ENCODE results near the gene ITGA8.
A peak's percentile ranks its signal among the peaks of the same experiment; 100 is the strongest.
"Not testable (repeated sequence)": the region's sequence is repeated elsewhere in the genome, so short reads cannot be mapped to it uniquely, and the experiment has no call there.

Gene ITGA8

GRCh38 chr10:15620836-15621515 is 98.7 kb downstream of the ITGA8 start:
- DNase-seq (ENCODE audit: low read depth in 2 of 2, low spot score in 1 of 2) = no peak

- no peak for DNase-seq (ENCODE audit: low read depth in 2 of 2, low spot score in 1 of 2)
Measured at GRCh38 chr10:15620337-15620736, 99.4 kb downstream of the ITGA8 start.

- no peak for DNase-seq (ENCODE audit: low read depth in 2 of 2, low spot score in 1 of 2)
Measured at GRCh38 chr10:15609246-15609645, 110.5 kb downstream of the ITGA8 start.

- no peak for DNase-seq (ENCODE audit: low read depth in 2 of 2, low spot score in 1 of 2)
Measured at GRCh38 chr10:15606377-15606776, 113.3 kb downstream of the ITGA8 start.

GRCh38 chr10:15605740-15606369 is 113.9 kb downstream of the ITGA8 start:
- no peak for DNase-seq (ENCODE audit: low read depth in 2 of 2, low spot score in 1 of 2)

GRCh38 chr10:15603446-15604011 is 116.2 kb downstream of the ITGA8 start:
- no peak for DNase-seq (ENCODE audit: low read depth in 2 of 2, low spot score in 1 of 2)

- no peak for DNase-seq (ENCODE audit: low read depth in 2 of 2, low spot score in 1 of 2)
Measured at GRCh38 chr10:15601819-15602218, 117.9 kb downstream of the ITGA8 start.

- no peak for DNase-seq (ENCODE audit: low read depth in 2 of 2, low spot score in 1 of 2)
Measured at GRCh38 chr10:15595260-15595659, 124.5 kb downstream of the ITGA8 start.

GRCh38 chr10:15591937-15592336 is 127.8 kb downstream of the ITGA8 start:
- no peak for DNase-seq (ENCODE audit: low read depth in 2 of 2, low spot score in 1 of 2)

GRCh38 chr10:15591431-15591830 is 128.3 kb downstream of the ITGA8 start:
- no peak for DNase-seq (ENCODE audit: low read depth in 2 of 2, low spot score in 1 of 2)

- no peak for DNase-seq (ENCODE audit: low read depth in 2 of 2, low spot score in 1 of 2)
Measured at GRCh38 chr10:15588635-15589508, 130.8 kb downstream of the ITGA8 start.

GRCh38 chr10:15588151-15588550 is 131.6 kb downstream of the ITGA8 start:
- DNase-seq (ENCODE audit: low read depth in 2 of 2, low spot score in 1 of 2) = no peak

GRCh38 chr10:15587271-15587670 is 132.5 kb downstream of the ITGA8 start:
- no peak for DNase-seq (ENCODE audit: low read depth in 2 of 2, low spot score in 1 of 2)

- DNase-seq (ENCODE audit: low read depth in 2 of 2, low spot score in 1 of 2) = peak in 1 of 2 donors; percentile 2
Measured at GRCh38 chr10:15585303-15585715, 134.4 kb downstream of the ITGA8 start.

GRCh38 chr10:15582972-15583371 is 136.8 kb downstream of the ITGA8 start:
- not testable (repeated sequence) for DNase-seq (ENCODE audit: low read depth in 2 of 2, low spot score in 1 of 2)

GRCh38 chr10:15579605-15580004 is 140.1 kb downstream of the ITGA8 start:
- DNase-seq (ENCODE audit: low read depth in 2 of 2, low spot score in 1 of 2) = no peak

GRCh38 chr10:15572531-15573045 is 147.1 kb downstream of the ITGA8 start:
- DNase-seq (ENCODE audit: low read depth in 2 of 2, low spot score in 1 of 2) = no peak

GRCh38 chr10:15571575-15571974 is 148.1 kb downstream of the ITGA8 start:
- DNase-seq (ENCODE audit: low read depth in 2 of 2, low spot score in 1 of 2) = no peak

- no peak for DNase-seq (ENCODE audit: low read depth in 2 of 2, low spot score in 1 of 2)
Measured at GRCh38 chr10:15570738-15571339, 148.9 kb downstream of the ITGA8 start.

GRCh38 chr10:15567952-15568351 is 151.8 kb downstream of the ITGA8 start:
- DNase-seq (ENCODE audit: low read depth in 2 of 2, low spot score in 1 of 2) = no peak

- DNase-seq (ENCODE audit: low read depth in 2 of 2, low spot score in 1 of 2) = no peak
Measured at GRCh38 chr10:15563246-15563645, 156.5 kb downstream of the ITGA8 start.

Data from stimulated activated CD8-positive, alpha-beta memory T cell treated with anti-CD3 and anti-CD28 coated beads, Interleukin-4, amount 100 ng/mL, for 4 hours (primary cell).